Suprapubic skin (tissue), 4 donors: ENCODE data around the gene UVRAG. TPM values are rescaled to one million over a fixed set of nuclear protein-coding genes. Genes with fewer than 3 reads are reported as not detected.
"Not testable (repeated sequence)": the region's sequence is repeated elsewhere in the genome, so short reads cannot be mapped to it uniquely, and the experiment has no call there.

Experiments used
- DNase-seq, 2 donors: peaks; one replicate each; pipeline ENCODE4 v3.0.0-alpha.2; 2019; ENCODE audit warnings: low spot score in 2 of 2
- H3K27ac ChIP-seq: fragments of 200-600 bp; sonication (generic); one replicate; pipeline ENCODE4 v1.5.1; 2019
- H3K27me3 ChIP-seq: fragments of 200-600 bp; sonication (generic); one replicate; pipeline ENCODE4 v1.5.1; 2019
- H3K36me3 ChIP-seq: fragments of 200-600 bp; sonication (generic); one replicate; pipeline ENCODE4 v1.5.1; 2019
- H3K4me1 ChIP-seq: fragments of 200-600 bp; sonication (generic); one replicate; pipeline ENCODE4 v1.5.1; 2019
- H3K4me3 ChIP-seq: fragments of 200-600 bp; sonication (generic); one replicate; pipeline ENCODE4 v1.5.1; 2019; ENCODE audit warnings: mild to moderate bottlenecking
- H3K9me3 ChIP-seq: fragments of 200-600 bp; sonication (generic); one replicate; pipeline ENCODE4 v1.5.1; 2019
- EP300 ChIP-seq: sonication (generic); formaldehyde crosslinking; IDR thresholded peaks from one replicate; pipeline ENCODE4 v1.6.1; 2017; ENCODE audit warnings: antibody characterized with exemption
- POLR2A ChIP-seq, 2 donors: fragments of 450-650 bp; IDR thresholded peaks; one replicate each; pipeline ENCODE4 v1.6.1; 2017; ENCODE audit warnings: antibody characterized with exemption in 2 of 2, mild to moderate bottlenecking in 2 of 2, moderate library complexity in 2 of 2
- POLR2AphosphoS5 ChIP-seq, 3 donors: sonication (generic); formaldehyde crosslinking; IDR thresholded peaks; one replicate each; pipeline ENCODE4 v1.6.1; 2017; ENCODE audit warnings: antibody characterized with exemption in 3 of 3
- WGBS: methylation state at CpG from one replicate; pipeline ENCODE4 v1.1.5; 2018; 5-methylcytosine and 5-hydroxymethylcytosine counted together
- total RNA-seq, 4 donors: library from RNA; depleted of rRNA; stranded (reverse); fragments of >200 nt; gene quantifications; one replicate each; pipeline ENCODE4 v1.1.0, GENCODE V29; 2016
- TF ChIP-seq, protein P1 (sequence below), 2 donors: fragments of 200-600 bp in 1 of 2; fragments of 450-650 bp in 1 of 2; sonication (generic) in 1 of 2; IDR thresholded peaks; one replicate each; pipeline ENCODE4 v1.5.1; 2016 to 2019; ENCODE audit warnings: antibody characterized with exemption in 2 of 2, mild to moderate bottlenecking in 1 of 2, moderate library complexity in 1 of 2

UVRAG gene
- total RNA-seq, 4 donors from 2014 or later = 17.5 to 30.0 (median 22.1) TPM

DNA sequence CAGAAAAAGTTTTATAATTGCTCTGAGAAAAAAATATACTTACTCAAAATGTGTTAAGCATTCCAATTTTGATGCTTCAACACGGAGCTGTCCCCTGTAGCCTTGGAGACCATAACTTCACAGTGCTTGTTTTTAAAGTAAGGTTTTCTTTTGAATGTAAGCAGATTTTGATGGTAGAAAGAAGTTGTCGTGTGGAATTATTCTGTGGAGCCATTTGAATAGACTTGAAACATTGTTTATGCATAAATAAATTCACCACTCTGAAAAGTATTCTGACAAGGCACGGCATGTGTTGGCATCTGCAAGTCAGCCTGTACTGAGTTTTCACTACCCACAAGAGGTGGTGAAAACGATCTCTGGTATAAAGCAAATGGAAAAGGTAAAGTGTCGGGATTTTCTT, 115.5 kb downstream of the UVRAG start:
- TF ChIP-seq POLR2AphosphoS5 (IDR thresholded peaks at IDR 0.05) = no peak
- TF ChIP-seq, protein P1, sequence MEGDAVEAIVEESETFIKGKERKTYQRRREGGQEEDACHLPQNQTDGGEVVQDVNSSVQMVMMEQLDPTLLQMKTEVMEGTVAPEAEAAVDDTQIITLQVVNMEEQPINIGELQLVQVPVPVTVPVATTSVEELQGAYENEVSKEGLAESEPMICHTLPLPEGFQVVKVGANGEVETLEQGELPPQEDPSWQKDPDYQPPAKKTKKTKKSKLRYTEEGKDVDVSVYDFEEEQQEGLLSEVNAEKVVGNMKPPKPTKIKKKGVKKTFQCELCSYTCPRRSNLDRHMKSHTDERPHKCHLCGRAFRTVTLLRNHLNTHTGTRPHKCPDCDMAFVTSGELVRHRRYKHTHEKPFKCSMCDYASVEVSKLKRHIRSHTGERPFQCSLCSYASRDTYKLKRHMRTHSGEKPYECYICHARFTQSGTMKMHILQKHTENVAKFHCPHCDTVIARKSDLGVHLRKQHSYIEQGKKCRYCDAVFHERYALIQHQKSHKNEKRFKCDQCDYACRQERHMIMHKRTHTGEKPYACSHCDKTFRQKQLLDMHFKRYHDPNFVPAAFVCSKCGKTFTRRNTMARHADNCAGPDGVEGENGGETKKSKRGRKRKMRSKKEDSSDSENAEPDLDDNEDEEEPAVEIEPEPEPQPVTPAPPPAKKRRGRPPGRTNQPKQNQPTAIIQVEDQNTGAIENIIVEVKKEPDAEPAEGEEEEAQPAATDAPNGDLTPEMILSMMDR (IDR thresholded peaks at IDR 0.05) = no peak
- no peak for TF ChIP-seq POLR2A (IDR thresholded peaks at IDR 0.05)
- no peak for TF ChIP-seq EP300
- 68% methylated on average over 5 of the region's 5 CpGs for WGBS
- no peaks in the 10 kb centered on the region for H3K27me3 ChIP-seq
- DNase-seq = no peak
- H3K4me3 ChIP-seq = no peak overlapping the region
- H3K27ac ChIP-seq = no peak overlapping the region
- no peaks in the 10 kb centered on the region for H3K9me3 ChIP-seq
- no peaks in the 10 kb centered on the region for H3K36me3 ChIP-seq
- H3K4me1 ChIP-seq = peaks cover 8% of the 10 kb centered on the region

DNA sequence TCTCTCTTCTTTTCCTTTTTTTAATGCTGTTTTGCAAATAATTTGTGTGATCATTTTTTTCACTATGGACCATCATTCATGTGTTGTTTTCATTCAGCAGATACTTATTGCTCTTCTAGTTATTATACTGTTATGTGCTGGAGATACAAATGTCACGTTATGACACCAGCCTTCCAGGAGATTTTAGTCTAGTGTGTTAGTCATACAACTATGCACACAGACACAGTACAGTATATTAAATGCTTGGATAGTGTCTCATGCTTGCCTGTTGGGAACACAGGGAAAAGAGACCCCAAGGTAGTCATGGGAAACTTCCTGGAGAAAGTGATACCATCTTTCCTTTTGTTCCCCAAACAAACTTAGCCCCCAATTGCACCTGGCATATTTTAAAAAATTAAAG, 116.1 kb downstream of the UVRAG start:
- TF ChIP-seq POLR2A (IDR thresholded peaks at IDR 0.05) = no peak
- Histone ChIP-seq H3K36me3 (no peaks in the 10 kb centered on the region), H3K27me3 (no peaks in the 10 kb centered on the region), H3K9me3 (no peaks in the 10 kb centered on the region), H3K4me3 (no peak overlapping the region), H3K4me1 (peaks cover 2% of the 10 kb centered on the region), H3K27ac (no peak overlapping the region)
- 81% methylated on average over 1 of the region's 1 CpG for WGBS
- no peak for DNase-seq

- not testable (repeated sequence) for DNase-seq, H3K4me1 ChIP-seq, H3K9me3 ChIP-seq, H3K27ac ChIP-seq, H3K27me3 ChIP-seq, H3K36me3 ChIP-seq, H3K4me3 ChIP-seq
- 76% methylated on average over 1 of the region's 1 CpG for WGBS
These were observed 118.7 kb downstream of the UVRAG start for GRCh38 chr11:75933736-75934135.

- H3K36me3 ChIP-seq = no peaks in the 10 kb centered on the region
- no peak for DNase-seq
- no peaks in the 10 kb centered on the region for H3K9me3 ChIP-seq
- H3K4me1 ChIP-seq = peaks cover 15% of the 10 kb centered on the region
- H3K27me3 ChIP-seq = no peaks in the 10 kb centered on the region
- TF ChIP-seq POLR2AphosphoS5 (IDR thresholded peaks at IDR 0.05) = no peak
- no peak for TF ChIP-seq EP300
- TF ChIP-seq, protein P1 (IDR thresholded peaks at IDR 0.05) = no peak
- TF ChIP-seq POLR2A (IDR thresholded peaks at IDR 0.05) = no peak
- no peak overlapping the region for H3K4me3 ChIP-seq
- H3K27ac ChIP-seq = no peak overlapping the region
These were observed 119.8 kb downstream of the UVRAG start for GRCh38 chr11:75934851-75935250.

DNA sequence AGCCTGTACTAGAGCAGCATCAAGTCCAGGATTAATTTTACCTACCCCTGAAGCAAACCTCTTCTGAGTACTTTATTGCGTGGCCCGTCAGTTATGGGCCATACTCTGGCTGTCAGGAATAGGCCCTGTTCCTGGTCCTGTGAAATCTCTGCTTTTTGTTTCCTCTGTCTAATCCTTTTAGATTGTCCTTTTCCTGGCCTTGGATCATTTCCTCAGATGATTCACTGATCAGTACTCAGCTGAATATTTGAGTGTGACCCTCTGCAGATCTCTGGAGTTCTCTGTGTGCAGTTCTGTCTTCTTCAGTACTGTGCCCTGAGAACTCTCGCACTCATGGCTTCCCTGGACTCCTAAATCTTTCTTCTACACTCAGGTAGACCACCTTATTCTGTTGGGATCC, 123.5 kb downstream of the UVRAG start:
- WGBS = 76% methylated on average over 3 of the region's 3 CpGs
- Histone ChIP-seq H3K36me3 (no peaks in the 10 kb centered on the region), H3K27ac (no peak overlapping the region), H3K27me3 (no peaks in the 10 kb centered on the region), H3K9me3 (no peaks in the 10 kb centered on the region), H3K4me1 (peaks cover 22% of the 10 kb centered on the region), H3K4me3 (no peak overlapping the region)
- TF ChIP-seq EP300 (no peak), POLR2A (IDR thresholded peaks at IDR 0.05) (no peak), POLR2AphosphoS5 (IDR thresholded peaks at IDR 0.05) (no peak)
- TF ChIP-seq, protein P1 (IDR thresholded peaks at IDR 0.05) = no peak
- DNase-seq = no peak

GRCh38 chr11:75939516-75939915, 124.5 kb downstream of the UVRAG start:
- Histone ChIP-seq H3K27ac (no peak overlapping the region), H3K4me3 (no peak overlapping the region), H3K9me3 (no peaks in the 10 kb centered on the region), H3K36me3 (no peaks in the 10 kb centered on the region), H3K4me1 (peaks cover 22% of the 10 kb centered on the region), H3K27me3 (no peaks in the 10 kb centered on the region)
- no peak for DNase-seq
- TF ChIP-seq POLR2AphosphoS5 (IDR thresholded peaks at IDR 0.05) (no peak), EP300 (no peak), POLR2A (IDR thresholded peaks at IDR 0.05) (no peak)
- TF ChIP-seq, protein P1 (IDR thresholded peaks at IDR 0.05) = no peak
- 45% methylated on average over 1 of the region's 1 CpG for WGBS
